Pons (tissue), 1 donor: ENCODE data around the gene VDR.

Experiments used
- DNase-seq: peaks from one replicate; pipeline ENCODE4 v3.0.0-alpha.2; 2016; ENCODE audit warnings: low spot score

VDR gene

DNA sequence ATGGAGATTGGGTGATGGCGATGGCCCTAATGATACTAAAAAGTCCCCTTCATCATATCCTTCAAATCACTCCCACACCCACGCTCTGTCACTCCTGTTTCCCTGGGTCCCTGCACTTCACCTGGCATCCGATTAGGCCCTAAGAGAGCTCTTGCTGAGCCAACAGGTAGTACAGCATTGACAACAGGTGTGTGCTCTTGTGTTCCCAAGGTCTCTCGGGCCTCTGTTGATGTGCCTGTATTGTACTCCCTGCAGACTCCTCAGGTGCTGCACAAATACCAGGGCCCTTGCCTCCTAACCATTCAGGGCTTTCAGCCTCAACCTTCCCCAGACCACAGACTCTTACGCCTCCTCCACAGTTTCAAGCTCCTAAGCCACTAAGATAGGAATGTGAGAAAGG lies 25.8 kb upstream of the VDR start:
- no peak for DNase-seq

DNA sequence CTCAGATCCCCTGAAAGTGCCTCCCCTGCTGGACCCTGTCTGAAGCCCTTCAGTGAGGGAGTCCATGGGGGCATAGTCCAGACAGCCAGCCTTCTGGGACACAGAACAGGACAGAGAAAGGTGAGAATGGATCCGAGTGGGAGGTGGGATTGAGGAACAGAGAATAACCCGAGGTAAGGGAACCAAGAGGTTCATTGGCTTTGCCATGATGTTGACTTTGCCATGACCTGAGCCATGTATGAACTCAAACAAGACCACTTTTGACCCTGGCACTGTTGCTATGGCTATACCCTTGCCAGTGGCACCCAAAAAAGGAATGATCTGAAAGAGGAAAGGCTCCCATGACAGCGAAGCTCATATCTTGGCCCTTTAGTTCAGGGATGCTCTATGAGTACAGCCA lies 22.6 kb upstream of the VDR start:
- DNase-seq, result no peak

DNA sequence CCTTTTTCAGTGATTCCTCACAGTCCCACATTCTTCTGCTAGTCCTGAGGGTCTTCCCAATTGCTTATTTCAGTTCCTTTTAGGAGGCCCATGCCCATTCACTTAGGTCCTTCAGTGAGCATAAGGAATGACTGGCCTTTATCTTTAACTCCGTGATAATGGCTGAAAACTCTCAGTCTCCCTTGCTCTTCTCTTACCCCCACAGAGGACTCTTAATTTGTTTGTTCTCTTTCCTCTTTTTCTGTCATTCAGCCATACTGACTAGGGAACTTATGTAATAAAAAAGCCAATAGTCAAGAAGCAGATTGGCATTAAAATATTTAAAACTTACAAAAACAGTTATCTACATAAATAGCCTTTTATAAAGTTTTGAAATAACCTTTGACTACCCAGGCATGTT lies 17.1 kb upstream of the VDR start:
- DNase-seq, result no peak

DNA sequence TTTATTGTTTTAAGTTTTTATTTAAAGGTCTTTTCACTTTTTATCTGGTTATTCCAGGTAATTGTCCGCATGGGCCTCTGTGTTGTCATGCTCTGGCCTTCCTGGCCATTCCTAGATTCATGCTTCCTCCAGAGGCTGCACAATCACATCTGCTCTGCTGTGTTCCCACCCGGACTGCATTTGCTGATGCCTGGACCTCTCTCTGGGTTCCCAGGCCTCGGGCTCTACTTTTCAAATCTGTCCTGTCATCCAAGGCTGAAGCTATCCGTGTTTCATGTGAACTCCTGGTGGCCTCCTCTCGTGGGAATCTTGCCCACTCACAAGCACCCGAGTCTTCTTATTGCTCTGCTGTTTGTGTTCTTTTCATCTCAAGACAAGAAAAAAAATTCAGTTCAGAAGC lies 16.1 kb upstream of the VDR start:
- no peak for DNase-seq

DNA sequence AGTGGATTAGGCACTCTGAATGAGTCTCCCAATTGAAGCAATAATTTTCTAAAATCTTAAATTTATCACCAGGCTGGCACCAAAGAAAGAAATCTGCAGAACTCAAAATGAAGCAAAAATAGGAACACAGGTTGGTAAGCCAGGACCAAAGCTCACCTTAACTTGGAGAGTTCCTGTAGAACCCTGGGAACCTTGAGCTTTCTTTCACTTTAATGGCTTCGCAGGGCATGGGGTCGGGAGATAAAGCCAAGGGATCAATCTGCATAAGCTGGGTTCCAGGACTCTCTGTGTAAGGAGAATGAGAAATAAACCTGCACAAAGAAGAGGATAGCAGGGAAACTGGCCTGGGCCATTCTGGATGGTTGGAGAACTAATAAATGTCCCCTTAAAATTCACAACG lies 8.3 kb upstream of the VDR start:
- DNase-seq, result no peak

DNA sequence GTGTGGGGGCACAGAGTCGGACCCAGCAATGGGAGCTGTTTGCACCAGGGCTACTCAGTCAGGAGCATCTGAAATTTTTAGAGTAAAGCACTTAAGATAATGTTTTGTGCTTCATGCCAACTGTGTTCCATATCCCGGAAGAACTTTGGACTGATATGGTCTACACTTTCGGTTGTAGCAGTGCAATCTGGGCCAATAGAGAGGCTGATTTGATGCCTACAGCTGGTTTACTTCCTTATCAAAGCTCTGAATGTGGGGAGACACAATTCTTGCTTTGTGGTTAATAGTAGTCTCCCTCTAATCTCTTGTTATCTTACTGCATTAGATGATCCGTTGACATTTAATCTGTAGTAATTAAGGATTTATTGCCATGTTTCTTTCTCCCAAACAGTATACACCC lies 7.8 kb upstream of the VDR start:
- DNase-seq, result no peak

DNA sequence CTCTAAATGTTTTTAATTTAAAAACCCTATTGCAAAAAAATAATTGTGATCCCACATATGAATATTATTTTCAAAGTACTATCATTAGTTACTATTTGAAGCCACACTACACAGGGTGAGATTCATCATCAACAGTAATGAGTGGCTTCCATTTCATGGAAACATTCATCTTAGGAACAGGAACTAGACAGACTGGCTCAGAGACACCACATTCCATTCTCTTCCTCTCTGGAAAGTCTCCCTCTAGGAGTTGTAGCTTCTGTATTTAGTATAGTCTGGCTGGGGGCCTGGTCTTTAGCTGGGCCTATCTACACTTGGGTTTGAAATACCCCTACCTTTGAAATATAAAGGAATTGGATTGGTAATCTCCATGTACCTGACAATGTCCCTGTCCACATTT lies 6.2 kb upstream of the VDR start:
- DNase-seq, result no peak

DNA sequence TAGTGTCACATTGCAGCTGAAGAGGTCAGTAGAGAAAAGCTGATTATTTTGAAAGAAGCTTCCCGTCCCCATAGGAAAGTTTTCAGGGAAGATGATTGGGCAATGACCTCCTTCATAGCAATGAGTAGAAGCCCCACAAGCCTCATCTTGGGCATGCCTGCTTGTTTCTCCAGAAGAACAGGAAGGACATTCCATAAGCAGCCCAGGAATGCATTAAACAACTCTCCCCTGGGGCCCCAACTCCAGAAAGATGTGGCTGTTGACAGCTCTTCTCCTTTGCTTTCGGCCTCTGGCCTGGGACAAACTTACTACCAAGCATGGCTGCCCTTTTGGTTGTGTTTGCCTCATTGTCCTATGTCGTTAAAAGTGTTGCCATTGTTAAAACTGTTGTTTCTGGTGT lies 5.7 kb upstream of the VDR start:
- no peak for DNase-seq

DNA sequence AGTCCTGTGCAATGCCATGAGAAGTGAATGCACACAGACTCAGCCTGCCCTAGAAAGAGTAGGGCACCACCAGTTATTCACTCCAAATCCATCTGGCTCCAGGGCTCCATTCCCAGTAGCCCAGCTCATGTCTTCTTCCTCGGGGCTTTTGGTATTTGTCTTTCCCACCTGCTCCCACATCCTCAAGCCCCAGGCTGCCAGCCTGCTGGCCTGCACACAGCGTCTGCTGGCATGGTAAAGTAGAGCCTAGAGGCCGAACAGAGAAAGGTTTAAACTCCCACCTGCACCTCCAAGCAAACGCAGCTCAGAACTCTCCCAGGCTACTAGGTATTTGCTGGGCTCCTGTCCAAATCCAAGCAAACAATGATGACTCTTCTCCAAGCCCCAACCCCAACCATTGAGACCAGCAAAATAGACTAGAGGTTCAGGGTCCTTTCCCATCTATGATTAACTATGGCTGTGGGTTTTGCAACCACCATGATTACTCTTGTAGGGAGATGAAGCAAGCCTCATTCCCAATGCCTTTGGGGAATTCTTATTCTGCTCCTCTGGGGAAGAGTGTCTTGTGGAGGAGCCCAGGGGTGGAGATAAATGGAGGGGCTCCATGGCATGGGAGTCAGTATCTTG lies 5.2 kb upstream of the VDR start:
- no peak for DNase-seq

DNA sequence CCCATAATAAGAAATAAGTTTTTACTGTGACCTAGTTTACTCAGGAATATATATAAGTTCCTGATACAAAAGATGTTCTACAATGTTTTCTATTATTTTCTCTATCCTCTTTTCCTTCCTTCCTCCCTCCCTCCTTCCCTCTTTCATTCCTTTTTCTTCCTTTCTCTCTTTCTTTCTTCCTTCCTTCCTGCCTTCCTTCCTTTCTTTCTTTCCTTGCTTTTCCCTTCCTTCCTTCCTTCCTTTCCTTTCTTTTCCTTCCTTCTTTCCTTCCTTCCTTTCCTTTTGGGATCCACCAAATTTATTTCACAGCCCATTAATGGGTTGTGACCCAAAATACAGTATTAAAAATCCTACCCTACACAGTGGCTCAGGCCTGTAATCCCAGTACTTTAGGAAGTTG lies 3.9 kb upstream of the VDR start:
- no peak for DNase-seq

DNA sequence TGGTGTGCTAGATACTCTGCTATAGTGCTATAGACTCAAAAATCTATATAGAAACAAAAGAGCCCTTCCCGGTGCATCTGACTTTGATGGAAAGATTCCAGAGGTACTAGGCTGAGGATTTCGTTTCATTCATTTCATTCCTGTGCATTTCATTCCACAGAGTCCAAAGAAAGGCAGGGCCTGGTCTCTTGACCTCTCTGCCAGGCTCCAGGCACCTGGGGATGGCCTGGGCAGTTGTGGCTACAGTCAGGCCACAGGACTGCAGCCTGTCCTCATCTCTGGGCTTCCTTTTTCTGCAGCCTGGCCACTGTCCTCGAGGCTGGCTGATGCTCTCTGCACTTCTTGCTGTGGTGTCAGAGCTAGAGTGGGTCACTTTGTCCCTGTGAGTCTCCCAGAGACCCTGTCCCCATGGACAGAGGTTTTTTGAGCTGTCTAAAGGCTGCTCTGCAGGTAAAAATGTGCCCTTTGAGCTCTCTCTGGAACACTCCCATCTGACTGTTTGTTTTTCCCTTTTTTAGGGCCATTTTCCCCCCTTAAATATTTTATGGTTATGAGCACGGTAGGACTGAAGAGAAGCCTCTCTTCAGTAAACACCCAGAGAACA lies 3.2 kb upstream of the VDR start:
- no peak for DNase-seq

DNA sequence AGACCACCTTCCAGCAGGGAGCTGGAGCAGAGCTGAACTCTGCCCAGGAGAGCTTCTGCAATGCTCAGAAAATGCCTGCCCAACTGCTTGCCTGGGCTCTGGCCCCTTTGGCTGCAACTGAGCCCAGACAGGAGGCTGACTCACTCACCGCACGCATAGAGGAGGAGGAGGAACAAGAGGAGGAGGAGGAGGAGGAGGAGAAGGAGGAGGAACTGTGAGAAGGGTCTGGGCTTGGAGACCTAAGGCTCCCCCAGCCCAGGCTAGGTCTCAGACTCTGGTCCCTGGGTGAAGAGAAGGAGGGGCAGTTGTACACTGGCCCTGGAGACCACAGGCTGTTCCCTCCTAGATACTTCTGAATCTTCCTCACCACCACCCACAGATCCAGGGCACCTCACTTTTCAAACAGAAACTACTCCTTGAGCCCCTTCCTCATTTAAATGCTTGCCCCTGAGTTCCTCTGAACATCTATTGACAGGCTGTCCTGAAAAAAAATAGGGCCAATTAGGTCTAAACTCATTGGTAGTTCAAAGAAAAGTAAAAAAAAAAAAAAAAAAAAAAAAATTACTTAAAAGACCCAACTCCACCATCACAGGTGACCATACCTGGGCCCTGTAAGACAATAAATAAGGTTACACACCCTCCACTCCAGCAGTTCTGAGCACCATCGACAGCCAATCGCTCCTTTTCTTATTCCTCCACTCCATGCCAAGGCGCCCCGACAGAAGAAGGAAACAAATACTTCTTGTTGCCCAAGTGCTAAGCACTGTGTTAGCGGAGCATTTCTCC lies 674 bp downstream of the VDR start:
- DNase-seq, result peak; percentile 19

DNA sequence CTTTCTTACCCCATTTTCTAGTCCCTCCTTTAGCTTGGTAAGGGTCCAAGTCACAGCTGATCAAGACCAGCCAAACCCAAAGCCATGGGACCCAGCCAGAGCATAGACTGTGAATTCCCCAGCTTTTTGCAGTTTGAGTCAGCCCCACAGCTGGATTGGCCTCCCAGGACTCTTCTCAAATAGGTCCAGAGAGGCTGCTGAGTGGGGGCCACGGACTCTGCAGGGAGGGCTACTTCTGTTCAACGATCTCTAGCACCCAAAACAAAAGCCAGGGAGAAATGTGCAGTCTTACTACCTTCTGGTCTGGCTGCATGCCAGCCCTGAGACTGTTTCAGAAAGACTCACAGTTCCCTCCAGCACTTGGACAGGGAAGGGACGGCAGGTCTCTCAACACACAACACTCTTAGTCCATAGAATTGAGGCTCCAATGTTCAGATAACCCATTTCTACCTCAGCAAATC lies 1.6 kb downstream of the VDR start:
- no peak for DNase-seq

DNA sequence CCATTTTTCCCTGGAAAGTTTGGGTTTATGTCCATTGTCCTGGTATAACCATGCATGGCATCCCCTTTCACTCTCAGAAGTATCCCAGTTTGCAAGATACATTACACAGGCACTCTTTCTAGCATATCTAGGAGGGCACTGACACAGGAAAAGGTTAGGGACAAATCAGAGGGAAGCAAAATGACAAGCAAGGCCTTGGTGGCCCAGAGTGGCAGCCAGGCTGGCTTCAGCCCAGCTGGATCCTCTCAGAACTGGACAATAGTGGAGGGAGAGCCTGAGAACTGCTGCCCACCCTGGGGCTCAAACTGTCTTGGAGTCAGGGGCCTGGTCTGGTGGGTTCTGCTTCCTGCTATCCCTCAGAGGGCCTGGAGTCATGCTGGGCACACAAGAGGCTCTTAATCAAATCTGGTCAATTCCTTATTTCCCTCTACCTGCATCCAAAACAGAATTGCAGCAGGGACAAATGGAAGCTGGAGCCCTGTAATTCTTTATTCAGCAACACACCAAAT lies 2.6 kb downstream of the VDR start:
- DNase-seq, result no peak

DNA sequence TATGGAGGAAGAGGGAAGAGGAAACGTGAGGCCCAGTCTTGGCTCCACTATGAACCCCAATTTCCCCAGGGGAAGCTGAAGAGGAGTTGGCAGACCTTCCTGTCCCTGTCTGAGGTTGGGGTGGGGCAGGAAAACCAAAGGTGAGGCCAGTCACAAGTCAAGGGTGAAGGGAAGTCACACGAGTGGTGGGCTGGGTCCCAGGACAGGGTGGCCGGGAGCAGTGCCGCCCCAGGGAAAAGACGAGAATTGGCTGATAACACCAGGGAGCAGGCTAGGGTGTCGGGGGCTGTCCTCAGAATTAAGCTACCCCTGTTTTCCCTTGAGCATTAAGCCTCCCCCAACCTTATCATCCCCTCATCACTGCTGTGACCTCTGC lies 3.1 kb downstream of the VDR start:
- DNase-seq, result no peak

DNA sequence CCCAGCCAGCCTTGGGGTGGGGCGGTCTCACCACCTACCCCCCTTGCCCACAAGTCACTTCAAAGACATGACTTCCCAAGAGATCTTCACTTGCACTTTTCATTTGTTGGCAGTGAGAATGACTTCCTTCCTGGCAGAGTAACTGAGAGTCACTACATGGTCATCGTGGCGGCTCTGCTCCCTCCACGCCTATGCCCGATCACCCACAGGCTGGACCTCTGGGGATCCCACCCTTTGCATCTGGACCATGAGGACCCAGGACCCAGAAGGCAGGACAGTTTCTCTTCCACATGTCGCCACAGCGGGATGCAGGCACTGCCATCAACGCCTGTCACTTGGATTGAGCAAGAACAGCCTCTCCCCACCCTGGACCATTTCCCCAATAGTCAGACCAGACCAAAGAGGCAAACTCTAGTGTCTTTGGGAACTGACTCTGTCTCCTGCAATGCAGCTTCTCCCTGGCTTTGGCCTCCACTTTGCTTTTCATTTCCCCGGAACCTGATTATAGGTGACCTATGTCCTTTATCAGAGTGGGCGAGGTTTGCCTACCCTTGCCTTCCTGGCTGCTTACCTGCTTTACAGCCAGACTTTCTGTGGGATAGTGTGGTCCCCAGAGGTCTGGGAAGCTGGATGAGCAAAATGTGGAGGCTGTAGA lies 3.6 kb downstream of the VDR start:
- no peak for DNase-seq

DNA sequence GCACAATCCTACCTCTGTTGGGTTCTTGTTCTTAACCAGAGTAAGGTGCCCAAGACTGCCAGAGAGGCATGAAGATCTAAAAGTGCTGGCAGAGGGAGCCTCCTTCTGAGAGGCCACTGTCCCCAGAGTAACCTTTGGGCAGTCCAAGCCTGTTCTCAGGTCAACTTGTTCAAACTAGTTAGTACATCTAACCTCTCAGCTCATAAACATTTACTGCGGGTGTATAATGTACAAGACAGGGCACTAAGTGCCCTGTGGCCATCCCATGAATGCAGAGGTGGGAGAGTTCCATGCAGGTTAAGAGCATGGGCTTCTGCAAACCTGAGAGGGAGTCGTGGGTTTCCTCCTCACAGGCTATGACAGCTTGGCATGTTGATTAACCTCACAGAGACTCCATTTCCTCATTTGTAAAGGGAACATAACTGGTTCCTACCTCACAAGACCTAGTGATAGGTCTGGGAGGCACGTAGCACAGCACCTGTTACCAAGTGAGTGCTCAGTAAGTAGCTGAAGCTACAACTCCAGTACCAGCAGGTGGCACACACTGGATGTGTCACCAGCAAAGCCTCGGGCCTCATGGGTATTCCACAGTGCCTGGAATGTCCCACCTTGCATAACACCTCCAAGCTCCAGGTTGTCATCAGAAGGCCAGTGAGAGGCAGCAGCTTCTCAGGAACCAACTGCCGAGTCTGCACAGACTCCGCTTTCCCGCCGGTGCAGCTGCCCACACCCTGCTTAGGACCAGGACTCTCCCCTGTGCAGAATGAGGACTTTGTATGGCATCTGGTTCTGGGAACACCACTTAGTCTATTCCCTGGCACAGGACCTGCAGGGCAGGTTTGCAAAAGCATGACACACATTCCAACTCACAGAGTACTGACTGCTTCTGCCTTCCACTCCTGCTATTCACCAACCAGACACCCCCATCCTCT lies 4.4 kb downstream of the VDR start:
- no peak for DNase-seq

DNA sequence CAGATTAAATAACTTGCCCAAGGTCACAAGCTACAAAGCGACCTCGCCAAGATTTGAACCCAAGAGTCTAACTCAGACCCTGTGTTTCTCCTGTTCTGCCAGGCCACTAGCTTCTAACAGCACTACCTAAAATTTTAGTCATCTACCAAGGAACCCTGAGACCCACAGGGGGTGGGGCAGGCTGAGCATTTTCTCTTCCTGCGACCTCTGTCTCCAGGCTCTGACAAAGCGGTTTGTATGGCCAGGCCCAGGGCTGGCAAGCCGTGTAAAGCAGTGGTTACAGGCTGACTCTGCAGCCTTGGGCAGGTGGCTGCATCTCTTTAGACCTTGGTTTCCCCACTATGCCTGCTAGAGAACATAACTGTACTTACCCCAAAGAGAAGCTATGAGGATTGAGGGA lies 5.3 kb downstream of the VDR start:
- no peak for DNase-seq

DNA sequence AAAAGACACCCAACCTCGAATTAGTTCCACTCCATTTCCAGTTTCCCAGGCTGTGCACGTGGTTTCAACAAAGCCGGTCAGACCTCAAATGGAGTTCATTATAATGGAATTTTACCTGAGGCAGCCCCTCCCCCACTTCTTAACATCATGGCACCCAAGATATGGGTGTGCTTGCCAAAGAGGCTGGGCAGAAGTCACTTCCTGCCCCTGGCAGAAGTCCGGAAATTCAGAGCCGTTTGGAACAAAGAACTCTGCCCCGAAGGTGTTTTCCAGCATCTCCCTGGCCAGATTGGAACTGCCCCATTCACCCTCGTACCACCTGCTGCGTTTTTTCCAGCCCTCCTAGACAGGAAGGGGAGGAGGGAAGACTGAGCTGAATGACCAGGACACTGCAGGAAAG lies 8.2 kb downstream of the VDR start:
- DNase-seq, result no peak

DNA sequence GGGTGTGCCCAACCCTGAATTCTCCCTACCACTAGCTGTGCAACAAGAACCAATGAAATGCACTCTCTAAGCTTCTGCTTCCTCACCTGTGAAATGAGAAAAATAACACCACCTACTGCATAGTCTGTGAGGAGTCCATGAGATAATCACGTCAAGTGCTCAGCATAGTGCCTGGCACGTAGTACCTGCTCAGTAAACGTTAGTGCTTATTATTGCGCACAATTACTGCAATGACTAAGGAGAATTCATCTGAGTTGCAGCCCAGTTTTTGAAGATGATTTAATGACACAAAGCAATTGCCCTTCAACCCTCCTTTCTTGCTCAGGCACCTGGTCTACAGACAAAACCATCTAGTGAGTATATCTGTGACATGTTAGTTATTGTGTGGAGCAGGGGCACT lies 8.8 kb downstream of the VDR start:
- DNase-seq, result no peak

DNA sequence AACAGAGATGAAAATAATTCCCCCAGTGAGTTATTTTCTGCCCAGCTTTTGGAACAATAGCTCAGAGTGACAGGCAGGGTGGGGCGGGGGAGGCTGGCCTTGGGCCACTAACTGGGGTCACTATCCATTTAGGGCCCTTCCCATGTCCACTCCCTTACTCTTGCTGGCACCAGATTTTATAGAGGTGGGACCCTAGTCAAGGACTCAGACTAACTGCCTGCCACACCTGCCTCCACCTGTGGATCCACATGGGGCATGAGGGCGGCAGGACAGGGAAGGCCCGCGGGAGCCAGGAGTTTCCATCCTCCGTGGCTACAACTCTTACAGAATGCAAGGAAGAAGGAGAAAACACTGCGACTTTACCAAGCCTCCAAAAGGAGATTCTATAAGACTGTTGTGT lies 10.1 kb downstream of the VDR start:
- DNase-seq, result no peak

DNA sequence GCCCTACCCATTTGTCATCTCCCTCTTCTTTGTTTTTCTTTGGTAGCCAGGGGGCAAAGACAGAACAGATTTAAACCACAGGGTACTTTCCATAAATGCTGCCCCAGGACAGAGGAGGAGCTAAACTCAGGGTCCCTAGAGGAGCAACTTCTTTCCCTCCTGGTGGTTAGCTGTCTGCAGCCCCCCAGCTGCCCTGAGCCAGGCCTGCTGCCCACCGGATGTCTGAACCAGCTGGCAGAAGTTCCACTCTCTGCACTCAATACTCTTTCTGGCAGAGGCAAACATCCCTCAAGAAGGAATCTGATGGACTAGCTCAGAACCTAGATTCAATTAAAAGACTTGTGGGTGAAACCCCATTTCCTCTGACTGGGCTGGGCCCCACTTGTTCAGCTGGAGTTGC lies 10.7 kb downstream of the VDR start:
- no peak for DNase-seq
